Myocyte (in vitro differentiated cells): ENCODE measurements around the gene CACNG1. TPM values are rescaled to one million over a fixed set of nuclear protein-coding genes. Genes with fewer than 3 reads are reported as not detected.
"Not testable (repeated sequence)": the region's sequence is repeated elsewhere in the genome, so short reads cannot be mapped to it uniquely, and the experiment has no call there.

Experiments
- DNase-seq: peaks from one replicate; pipeline ENCODE4 v3.0.0-alpha.2; 2012; ENCODE audit warnings: low read depth
- total RNA-seq: library from RNA; depleted of rRNA; stranded (reverse); fragments of >200 nt; gene quantifications from 2 replicates; pipeline ENCODE4 v1.2.3, GENCODE V29; 2014

CACNG1 gene
- total RNA-seq, 1 donor from 2014 or later: 146 TPM

DNA sequence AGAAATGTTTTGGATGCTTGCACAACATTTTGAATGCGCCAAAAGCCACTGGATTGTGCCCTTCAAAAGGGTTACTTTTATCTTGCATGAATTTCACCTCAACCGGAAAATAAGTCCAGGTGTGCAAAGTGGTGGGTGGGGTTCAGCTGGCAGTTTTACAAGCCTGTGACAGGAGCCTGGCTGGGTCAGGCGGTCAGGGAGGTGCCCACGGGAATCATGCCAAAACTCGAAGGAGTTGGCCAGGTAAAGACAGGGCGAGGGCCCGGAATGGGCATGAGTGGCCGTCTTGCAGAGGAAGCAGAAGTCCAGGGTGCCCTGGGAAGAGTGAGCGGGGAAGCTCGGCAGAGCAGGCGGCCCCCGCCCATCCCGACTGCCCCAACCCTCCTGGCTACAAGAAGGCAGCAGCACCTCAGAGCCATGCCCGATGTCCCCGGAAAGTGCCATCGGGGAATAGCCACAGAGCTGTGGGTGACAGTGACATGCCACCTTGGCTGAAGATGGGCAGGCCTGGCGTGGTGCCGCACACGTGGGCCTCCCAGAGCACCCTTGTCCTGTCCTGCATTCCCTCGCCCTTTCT lies 19.1 kb upstream of the CACNG1 start:
- no peak for DNase-seq

DNA sequence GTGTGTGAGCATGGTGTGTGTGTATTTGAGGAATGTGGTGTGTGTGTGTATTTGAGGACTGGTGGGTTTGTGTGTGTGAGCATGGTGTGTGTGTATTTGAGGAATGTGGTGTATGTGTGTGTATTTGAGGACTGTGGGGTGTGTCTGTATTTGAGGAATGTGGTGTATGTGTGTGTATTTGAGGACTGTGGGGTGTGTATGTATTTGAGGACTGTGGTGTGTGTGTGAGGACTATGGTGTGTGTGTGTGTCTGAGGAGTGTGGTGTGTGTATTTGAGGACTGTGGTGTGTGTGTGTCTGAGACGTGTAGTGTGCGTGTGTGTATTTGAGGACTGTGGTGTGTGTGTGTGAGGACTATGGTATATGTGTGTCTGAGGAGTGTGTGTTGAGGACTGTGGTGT lies 18.0 kb upstream of the CACNG1 start:
- DNase-seq: no peak

DNA sequence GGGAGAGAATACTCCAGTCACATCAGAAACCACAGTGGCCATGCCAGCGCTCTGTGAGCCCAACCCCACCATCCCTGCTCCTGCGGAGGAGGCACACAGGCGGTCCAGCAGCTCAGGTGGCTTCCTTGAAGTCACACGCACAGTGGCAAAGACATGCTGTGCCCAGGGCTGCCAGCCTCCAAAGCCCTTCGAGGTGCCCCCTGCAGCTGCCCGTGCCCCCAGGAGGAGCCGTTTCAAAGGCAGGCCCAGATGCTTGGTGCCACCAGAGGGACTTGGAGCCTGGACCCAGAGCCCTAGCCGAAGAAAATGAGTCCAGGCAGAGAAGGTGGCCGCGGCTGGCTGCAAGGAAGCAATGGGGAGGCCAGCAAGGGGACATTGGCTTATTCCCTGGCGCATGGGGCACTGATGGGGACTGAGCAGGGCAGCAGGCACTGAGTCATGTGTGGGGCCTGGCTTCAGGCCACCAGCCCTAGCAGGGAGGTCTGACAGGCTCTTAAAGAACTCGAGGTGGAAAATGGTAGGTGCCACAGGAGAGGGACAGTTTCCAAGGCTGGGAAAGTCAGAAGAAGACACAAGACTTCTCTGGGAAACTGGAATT lies 17.2 kb upstream of the CACNG1 start:
- peak; percentile 60 for DNase-seq

DNA sequence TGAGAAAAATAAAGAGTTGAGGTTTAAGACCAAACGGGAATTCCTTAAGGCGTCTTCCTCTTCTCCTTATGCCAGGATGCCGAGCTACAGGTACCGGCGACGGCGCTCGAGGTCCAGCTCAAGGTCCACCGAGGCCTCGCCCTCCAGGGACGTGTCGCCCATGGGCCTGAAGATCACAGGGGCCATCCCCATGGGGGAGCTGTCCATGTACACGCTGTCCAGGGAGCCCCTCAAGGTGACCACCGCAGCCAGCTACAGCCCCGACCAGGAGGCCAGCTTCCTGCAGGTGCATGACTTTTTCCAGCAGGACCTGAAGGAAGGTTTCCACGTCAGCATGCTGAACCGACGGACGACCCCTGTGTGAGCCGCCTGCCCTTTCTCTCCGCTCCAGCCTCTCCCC lies 13.7 kb upstream of the CACNG1 start:
- no peak for DNase-seq

DNA sequence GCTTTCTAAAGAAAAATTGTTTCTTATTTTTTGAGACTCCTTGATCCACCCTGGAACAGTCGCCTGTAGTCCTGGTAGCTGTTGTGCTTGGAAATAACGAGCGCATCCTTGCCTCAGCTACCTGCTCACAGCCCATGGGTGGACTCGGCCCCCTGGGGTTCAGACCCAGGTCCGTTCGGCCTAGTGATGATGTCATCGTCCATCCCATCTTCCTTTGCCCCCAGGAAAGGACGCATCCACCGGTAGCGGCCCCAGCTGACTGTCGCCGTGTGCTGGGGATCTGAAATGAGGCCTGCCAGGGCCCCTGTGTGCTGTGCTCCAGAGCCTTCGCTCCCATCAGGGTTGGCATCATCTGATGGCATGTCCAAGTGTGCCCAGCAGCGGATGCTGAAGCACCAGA lies 12.0 kb upstream of the CACNG1 start:
- DNase-seq: no peak

DNA sequence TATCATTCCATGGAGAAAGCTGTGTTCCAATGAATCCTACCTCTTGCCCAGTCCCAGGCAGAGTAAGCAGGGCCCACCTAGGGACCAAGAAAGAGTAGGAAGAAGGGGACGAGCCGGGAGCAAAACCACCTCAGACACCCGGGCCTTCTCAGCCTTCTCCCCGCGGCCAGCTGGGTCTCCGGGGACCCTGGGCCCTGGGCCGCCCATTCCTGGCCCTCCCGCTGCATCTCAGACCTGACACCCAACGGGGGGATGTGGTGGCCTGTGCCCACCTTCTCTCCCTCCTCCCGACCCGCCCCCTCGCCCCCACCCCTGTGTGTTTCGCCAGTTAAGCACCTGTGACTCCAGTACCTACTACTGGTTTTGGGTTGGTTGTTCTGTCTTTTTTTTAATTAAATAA lies 11.4 kb upstream of the CACNG1 start:
- no peak for DNase-seq

DNA sequence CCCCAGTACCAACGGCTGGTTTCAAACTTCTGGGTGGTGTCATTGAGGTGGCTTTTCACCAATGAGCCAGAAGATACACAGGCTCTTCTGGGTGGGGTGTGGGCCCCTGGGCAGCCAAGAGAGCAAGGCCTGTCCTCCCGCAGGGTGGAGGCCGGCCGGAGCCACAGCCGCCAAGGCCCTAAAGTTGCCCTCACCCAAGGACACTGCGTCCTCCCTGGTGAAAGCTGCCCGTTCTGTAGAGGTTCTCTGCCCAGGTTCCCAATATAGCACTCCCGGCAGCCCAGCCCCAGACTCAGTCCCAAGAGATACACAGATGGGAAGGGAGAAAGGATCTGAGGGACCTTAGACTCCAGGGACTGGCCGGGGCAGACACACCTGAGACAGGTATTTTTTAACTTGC lies 10.7 kb upstream of the CACNG1 start:
- DNase-seq: no peak

DNA sequence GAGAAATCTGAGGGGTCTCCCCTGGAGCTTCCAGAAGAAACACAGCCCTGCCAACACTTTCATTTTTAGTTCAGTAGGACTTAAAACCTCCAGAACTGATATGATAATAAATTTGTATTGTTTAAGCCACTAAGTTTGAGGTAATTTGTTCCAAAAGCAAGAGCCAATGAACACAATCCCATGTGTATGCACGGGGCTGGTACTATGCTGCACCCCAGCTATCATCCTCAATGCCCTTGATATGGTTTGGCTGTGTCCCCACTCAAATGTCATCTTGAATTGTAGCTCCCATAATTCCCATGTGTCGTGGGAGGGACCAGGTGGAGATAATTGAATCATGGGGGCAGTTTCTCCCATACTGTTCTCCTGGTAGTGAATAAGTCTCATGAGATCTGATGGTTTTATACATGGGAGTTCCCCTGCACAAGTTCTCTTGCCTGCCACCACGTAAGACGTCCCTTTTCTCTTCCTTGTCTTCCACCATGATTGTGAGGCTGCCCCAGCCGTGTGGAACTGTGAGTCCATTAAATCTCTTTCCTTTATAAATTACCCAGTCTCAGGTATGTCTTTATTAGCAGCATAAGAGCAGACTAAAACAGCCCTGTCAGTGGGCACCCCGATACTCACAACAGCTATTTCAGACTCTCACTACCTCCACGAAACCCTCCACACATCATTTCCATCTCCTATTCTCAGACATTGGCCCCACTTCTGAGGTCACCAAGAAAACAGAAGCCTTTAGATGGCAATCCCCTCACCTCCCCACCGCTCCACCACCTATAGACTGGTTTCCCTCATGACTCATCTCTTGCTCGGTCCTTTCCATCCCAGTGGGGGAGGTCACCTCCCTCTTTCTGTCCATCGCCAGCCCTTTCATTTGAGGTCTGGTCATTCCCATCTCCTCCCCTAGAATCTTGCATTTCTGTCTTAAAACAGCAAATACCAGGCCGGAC lies 8.9 kb upstream of the CACNG1 start:
- no peak for DNase-seq

DNA sequence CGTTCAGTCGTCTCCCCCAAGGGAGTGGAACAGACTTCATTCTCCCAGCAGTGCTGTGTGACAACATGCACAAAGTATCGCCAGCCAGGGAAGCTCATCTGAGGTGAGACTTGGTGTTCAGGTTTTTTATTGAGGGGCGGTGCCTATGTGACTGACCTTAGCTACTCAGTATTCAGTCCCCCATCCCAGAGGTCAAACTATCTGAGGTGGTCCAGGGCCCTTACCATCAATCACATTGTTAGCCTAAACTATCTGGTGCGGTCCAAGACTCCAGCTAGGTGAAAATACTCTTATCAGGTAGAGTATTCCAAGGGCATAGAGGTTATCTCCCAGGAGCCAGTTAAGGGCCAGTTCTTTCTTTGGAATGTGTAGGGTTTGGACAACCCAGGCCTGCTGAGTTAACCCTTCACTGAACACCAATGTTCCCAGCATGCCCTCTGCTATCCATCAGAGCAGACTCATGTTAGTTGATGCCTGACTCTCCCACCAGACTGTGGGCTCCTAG lies 5.4 kb upstream of the CACNG1 start:
- no peak for DNase-seq

DNA sequence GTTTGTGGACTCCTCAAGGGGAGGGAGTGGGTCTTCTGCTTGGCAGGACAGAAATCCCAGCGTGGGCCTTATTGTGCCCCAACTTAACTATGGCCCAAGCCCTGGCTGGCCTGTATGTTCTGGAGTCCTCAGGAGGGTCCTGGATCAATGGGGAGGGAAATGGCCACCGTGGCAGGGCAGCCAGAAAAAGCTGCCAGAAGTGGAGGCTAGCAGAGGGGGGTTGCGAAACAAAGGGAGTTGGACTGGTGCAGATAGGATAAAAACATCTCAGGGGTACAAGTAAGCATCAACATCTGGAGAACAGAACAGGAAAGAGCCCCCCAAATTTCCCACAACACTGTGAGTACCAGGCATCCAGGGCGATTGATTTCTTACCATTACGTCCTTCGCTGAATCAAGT lies 3.7 kb upstream of the CACNG1 start:
- no peak for DNase-seq

DNA sequence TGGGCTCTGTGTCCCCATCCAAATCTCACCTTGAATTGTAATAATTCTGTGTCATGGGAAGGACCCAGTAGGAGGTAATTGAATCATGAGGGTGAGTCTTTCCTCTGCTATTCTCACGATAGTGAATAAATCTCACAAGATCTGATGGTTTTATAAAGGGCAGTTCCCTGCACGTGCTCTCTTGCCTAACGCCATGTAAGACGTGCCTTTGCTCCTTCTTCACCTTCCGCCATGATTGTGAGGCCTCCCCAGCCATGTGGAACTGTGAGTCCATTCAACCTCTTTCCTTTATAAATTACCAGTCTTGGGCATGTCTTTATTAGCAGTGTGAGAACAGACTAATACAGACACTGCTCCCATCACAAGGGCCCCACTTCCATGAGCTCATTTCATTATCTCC lies 3.2 kb upstream of the CACNG1 start:
- DNase-seq: not testable (repeated sequence)

DNA sequence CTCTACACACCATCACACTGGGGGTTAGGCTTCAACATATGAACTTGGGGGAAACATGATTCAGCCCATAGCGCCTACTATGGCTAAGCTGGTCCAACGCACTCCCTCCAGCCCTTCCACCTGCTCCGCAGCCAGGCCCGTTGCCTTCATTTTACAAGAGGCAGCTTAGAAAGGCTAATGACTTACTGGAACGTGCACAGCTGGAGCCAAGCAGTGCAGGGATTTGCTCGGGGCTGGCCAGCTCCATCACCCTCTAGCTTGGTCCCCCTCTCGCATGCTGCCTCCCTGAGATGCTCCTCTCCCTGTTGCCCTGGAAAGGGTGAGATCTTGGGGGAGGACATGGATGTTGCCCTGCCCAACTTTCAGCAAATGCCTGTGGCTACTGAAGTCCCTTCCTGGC lies 2.8 kb upstream of the CACNG1 start:
- no peak for DNase-seq

DNA sequence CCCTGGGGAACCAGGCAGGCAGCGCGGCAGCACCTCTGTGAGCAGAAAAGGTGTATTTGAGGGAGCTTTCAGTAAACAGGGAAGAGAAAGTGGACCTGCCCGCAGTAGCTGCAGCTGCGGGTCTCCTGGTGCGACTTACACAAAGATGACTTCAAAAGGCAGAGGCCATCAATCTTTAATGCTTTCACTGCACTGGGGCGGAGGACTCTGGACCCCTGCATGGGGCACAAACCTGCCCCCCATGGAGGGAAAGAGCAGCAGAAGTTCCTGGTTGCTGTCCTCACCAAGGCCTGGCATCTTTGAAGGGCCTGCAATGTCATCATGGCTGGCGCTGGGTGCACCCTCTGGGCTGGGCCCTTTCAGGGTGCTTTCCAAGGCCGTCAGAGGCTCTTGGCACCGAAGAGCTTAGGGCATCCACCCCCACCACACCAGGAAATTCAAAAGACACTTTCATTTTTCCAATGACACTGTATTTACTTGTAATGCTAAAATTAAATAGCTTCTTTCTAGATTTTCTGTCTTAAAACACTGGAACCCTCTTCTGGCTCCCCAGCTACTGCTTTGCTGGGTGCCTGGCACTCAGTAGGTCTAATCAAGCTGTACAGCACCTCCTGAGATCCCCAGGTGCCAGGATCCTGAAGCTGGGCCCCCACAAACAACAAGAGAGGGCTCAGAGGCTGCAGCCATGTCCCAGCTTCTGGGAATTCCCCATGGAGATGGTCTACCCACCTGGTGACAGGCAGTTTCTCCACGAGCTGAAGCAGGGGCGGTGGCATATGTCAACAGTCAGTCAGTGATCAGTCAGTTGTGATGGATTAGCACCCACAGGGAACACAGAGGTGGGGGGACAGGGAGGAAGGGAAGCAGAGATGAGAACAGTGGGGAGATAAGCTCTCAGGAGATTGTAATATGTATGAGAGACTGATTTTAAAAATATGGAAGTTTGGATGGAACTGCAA lies 2.1 kb upstream of the CACNG1 start:
- peak; percentile 24 for DNase-seq

DNA sequence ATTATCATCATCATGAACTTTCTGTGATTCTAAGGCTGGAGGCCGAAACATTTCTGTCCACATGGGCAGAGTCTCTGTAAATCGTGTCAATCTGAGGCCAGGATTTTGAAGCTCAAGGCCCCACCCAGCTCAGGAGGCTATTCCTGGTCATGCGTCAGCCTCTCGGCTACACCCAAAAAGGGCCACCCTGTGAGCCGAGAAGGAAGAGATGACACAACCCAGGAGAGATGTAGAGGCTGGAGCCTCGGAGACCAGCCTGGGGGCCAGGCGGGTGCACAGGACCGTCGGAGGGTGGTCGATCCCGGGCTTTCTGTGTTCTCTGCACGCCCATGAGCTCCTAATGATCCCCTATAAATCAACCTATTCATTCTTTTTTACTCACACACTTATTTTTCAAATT lies 1.1 kb upstream of the CACNG1 start:
- DNase-seq: peak; percentile 82

DNA sequence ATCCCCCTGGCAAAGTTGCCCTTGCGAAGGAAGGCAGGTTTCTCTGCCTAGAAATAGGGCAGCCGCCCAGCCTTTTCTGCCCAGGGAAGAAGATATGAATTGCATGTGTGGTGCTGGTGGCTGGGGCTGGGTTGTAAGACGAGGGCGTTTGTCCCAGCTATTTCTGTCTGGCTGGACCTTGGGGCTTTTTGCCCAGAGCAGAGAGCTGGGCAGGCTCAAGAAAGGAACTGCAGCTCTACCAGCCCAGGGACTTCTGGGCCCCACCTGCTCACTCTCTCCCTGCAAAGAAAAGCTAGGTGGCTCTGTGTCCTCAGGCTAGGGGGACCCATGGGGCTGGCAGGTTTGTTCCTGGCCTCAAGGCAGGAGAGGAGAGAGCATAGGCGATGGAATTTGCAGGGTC lies 586 bp downstream of the CACNG1 start:
- DNase-seq: peak; percentile 86

DNA sequence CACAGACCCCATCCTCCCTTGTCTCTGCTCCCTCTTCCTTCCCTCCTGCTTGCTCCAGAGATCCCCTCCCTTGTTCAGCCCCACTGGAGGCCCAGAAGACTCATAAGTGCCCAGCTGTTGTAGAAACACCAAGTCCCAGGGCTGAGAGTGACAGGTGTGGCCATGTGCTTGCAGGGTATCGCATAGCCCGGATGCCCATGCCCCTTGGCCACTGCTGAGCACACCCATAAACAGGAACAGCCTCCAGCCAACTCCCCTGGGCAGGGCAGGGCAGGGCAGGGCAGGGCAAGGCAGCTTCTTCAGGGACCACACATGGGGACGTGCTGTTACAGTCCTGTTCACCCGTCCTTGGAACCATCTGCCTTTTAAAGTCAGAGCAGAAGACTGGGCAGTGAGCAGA lies 2.0 kb downstream of the CACNG1 start:
- DNase-seq: peak; percentile 97

DNA sequence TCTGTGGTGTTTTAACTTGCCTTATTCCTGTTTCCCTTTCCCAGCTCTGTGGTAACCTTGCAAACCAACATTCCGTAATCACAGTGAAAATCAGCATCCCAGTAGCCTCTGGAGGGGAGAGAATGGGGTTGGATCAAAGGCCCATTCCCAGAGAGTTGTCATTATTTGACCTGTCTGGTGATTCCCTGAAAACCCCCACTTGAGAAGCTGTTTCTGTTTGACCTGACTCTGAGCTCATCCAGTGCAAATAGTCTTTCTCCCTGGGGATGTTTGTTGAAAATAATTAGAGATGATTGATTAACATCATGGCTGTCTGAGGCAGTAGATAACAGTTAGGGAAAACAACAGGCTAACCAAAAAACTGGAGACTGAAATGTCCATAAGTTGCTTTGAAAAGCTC lies 3.0 kb downstream of the CACNG1 start:
- peak; percentile 16 for DNase-seq

DNA sequence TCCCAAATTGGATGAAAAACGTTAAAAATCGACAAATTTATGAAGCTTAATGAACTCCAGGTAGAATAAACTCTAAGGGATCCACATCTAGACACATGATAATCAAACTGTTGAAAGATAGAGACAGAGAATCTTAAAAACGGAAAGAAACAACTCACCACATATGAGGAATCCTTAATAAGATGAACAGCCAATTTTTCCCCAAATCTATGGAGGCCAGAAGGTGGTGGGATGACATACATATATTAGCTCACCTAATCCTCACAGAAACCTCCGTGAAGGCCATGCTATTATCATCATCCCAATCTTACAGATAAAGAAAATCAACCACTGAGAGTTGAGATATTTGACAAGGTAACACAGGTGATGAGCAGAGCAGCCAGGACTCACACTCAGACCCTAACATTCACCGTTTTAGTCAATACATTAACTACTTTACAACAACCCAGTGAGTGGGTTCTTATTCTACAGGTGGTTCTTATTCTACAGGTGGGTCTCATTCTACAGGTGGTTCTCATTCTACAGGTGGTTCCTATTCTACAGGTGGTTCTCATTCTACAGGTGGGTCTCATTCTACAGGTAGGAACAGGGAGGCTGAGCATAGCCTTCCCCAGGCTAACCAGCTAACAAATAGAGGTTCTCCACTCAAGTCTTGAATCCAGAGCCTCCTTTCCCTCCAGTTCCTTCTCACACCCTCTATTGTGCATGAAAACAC lies 4.8 kb downstream of the CACNG1 start:
- DNase-seq: no peak

DNA sequence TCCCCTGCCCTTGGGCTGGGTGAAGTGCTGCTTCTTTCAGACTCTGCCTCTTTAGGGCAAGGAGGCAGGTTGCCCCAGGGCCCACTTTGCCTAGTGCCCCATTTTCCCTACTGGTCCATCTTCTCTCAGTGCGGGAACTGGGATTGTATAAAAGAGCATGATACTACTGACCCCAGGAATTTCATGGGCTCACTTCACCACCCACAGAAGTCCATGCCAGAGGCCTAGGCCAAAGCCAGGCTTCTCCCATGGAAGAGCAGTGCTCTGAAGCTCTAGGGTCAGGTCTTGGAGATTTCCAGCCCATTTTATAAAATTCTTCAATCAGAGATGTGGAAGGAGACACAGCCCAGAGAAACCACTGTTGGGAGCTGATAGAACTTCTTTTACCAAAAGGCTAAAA lies 5.7 kb downstream of the CACNG1 start:
- DNase-seq: peak; percentile 58

DNA sequence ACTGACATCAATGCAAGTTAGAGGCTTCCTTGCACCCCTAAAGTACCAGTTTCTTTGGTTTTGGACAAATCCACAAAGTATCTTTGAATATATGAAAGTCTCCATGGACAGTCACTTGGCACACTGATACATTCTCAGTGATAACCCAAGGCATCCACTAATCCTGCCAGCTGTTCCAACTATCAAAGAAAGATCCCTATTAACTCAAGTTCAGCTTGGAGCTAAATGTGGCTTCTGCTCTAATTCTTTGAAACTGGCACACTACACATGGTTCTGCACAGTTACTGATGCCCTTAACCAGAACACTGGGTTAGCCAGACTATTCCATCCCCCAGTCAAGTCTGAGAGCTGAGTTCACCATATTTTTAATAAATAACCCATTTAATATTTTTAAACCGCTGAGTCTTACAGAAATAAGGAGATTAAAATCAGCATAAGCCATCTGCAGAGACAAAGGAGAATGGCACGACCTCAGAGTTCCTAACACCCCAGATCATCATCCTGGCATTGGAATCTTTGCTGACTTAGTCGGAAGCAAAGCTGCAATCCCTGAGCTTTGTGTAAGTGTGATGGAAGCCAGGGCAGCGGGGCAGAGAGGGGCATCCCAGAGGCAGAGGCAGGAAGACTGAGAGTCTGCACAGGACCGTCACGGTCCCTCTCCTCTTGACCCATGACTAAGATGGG lies 6.3 kb downstream of the CACNG1 start:
- DNase-seq: peak; percentile 83
